Coronary artery (tissue), 2 donors: ENCODE results near the gene HTT.

Source experiments
- DNase-seq: peaks from one replicate; pipeline ENCODE4 v3.0.0-alpha.2; 2017; ENCODE audit warnings: low spot score
- H3K27ac ChIP-seq, 2 donors: fragments of 200-600 bp; sonication (generic); one replicate each; pipeline ENCODE4 v1.5.1; 2016 to 2019
- H3K4me3 ChIP-seq: fragments of 200-600 bp; sonication (generic); 2 replicates; pipeline ENCODE4 v1.5.1; 2016; ENCODE audit warnings: mild to moderate bottlenecking, moderate library complexity
- TF ChIP-seq, protein P1 (sequence below): fragments of 200-600 bp; sonication (generic); IDR thresholded peaks from one replicate; pipeline ENCODE4 v1.5.1; 2019; ENCODE audit warnings: antibody characterized with exemption

HTT gene

GRCh38 chr4:3229964-3230363, 155.5 kb downstream of the HTT start:
- TF ChIP-seq, protein P1, sequence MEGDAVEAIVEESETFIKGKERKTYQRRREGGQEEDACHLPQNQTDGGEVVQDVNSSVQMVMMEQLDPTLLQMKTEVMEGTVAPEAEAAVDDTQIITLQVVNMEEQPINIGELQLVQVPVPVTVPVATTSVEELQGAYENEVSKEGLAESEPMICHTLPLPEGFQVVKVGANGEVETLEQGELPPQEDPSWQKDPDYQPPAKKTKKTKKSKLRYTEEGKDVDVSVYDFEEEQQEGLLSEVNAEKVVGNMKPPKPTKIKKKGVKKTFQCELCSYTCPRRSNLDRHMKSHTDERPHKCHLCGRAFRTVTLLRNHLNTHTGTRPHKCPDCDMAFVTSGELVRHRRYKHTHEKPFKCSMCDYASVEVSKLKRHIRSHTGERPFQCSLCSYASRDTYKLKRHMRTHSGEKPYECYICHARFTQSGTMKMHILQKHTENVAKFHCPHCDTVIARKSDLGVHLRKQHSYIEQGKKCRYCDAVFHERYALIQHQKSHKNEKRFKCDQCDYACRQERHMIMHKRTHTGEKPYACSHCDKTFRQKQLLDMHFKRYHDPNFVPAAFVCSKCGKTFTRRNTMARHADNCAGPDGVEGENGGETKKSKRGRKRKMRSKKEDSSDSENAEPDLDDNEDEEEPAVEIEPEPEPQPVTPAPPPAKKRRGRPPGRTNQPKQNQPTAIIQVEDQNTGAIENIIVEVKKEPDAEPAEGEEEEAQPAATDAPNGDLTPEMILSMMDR = no peak
- Histone ChIP-seq H3K27ac (no peak overlapping the region), H3K4me3 (no peak overlapping the region)
- DNase-seq = no peak

- no peak overlapping the region for H3K4me3 ChIP-seq
- TF ChIP-seq, protein P1 = no peak
- no peak for DNase-seq
These were observed 157.0 kb downstream of the HTT start for GRCh38 chr4:3231471-3231870.

GRCh38 chr4:3232001-3232400, 157.5 kb downstream of the HTT start:
- no peak for DNase-seq
- Histone ChIP-seq H3K4me3 (no peak overlapping the region), H3K27ac (no peak overlapping the region)
- TF ChIP-seq, protein P1 = no peak

More at GRCh38 chr4:3231471-3231870, 157.0 kb downstream of the HTT start:
- no peak overlapping the region for H3K27ac ChIP-seq

DNA sequence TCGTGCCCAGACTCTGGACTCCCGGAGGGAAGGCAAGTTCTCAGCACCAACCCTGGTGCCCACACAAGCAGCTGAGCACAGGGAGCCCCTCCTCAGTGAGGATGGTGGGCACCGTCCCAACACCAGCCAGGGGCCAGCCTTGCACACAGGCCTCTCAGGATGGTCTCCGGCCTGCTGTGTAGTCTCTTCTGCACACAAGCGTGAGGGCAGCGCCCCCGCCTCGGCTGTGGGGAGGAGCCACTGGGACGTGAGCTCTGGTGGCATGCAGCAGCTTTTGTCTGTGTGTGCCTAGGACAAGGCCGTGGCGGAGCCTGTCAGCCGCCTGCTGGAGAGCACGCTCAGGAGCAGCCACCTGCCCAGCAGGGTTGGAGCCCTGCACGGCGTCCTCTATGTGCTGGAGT, 158.4 kb downstream of the HTT start:
- no peak overlapping the region for H3K4me3 ChIP-seq
- TF ChIP-seq, protein P1 = no peak
- H3K27ac ChIP-seq = no peak overlapping the region
- DNase-seq = no peak

DNA sequence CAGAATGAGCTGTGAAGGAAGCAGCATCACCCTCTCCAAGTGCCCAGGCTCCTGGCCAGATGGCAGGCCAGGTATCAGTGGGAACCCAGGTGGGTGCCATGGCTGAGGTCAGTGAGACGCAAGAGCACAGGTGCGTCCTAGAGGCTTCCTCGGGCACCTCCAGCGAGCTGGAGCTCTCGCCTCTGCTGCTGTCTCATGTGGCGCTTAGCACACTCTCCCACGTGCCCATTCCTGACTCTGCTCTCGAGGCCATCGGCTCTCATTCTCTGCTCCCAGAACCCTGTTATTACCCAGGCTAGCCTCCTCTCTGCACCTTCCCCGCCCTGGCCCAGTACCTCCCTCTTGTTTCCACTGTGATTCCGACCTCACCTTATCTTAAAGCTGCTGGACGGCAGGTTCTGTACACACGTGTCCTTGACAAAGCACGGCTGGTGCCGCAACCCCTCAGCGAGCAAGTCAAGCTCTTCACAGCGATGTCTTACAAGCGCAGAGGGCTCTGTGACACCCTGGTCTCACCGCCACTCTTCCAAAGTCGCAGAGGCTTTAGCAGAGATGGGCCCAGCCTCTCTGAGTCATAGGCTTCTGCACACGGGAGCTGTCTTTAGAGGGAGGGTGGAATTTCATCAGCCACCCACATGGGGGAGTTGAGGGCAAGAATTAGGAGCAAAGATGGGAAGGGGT, 159.1 kb downstream of the HTT start:
- H3K27ac ChIP-seq = no peak overlapping the region
- TF ChIP-seq, protein P1 = no peak
- no peak for DNase-seq

DNA sequence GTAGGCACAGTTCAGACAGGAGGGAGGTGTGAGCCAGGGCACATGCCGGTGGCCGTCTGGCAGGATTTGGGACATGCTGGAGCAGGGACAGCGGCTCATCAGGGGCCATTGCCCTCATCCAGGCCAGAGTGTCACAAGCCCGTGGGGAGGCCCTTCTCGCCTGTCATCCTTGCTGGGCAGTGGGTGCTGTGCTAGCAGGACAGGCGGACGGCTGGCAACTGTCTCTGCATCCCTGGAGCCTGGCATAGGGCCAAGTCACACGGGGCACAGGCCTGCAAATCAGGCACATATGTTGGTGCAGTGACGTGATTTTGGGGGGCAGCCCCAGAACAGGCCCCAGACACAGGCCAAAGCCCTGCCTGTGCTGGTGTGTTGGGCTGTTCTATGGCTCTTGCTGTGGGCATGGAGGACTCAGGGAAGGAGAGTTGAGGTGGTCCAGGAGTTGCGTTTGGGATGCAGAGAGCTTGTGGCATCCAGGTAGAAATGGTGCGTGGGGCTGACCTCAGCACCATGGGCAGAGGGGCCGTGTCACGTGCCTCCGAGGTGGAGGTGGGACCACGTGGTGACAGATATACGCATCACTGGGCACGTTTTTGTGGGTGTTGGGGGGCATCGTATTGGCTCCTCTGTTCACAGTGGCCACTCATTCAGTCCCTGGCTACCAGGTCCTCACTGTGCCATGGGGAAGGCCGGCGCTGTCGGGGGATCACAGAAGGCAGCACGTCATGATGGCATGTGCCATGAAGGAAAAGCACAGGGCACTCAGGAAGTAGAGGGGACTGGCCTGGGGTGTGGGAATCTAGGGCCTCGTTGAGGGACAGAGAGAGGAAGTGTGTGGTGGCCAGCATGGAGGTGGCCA, 159.9 kb downstream of the HTT start:
- no peak overlapping the region for H3K27ac ChIP-seq
- no peak for DNase-seq
- H3K4me3 ChIP-seq = no peak overlapping the region
- TF ChIP-seq, protein P1 = no peak

More for the DNA sequence above, 159.1 kb downstream of the HTT start:
- H3K4me3 ChIP-seq = no peak overlapping the region

DNA sequence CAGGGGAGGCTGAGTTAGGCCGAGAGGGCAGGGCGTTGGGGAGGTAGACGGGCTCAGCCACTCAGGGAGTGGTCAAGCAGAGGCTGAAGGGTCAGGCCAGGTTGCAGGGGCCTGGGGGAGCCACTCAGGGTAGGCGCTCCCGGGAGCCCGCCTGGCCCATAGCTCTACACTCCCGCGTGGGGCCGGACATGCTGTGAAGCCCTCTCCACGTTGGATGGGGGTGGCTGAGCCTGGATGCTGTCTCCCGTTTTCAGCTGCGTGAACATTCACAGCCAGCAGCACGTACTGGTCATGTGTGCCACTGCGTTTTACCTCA, 160.5 kb downstream of the HTT start:
- no peak overlapping the region for H3K4me3 ChIP-seq
- no peak overlapping the region for H3K27ac ChIP-seq
- DNase-seq = no peak
- TF ChIP-seq, protein P1 = no peak
